HCT116 (cell line): Measurements from ENCODE around the gene MAT2B. TPM values are rescaled to one million over a fixed set of nuclear protein-coding genes. Genes with fewer than 3 reads are reported as not detected.

Experiments used
- ATAC-seq: fragments of 200-7000 bp; cut with Tn5 transposase; 2 replicates; pipeline ENCODE4 v1.9.1; 2020; ENCODE audit warnings: mild to moderate bottlenecking, moderate library complexity
- BruUV-seq: library from RNA; stranded (reverse); fragments of 400-500 nt; replicated peaks from 2 replicates; lab custom pipeline; 2021; lab: Mats Ljungman, UMichigan
- CTCF ChIA-PET: fragments of 300-600 bp; sonication (Branson Sonifier 250); formaldehyde crosslinking; loops from one replicate; lab custom pipeline; 2021; ENCODE audit warnings: antibody characterized with exemption; lab: Charles Lee
- POLR2A ChIA-PET: fragments of 300-600, 350-600 bp; sonication (Branson Sonifier 250); formaldehyde crosslinking; loops from one replicate; lab custom pipeline; 2021; ENCODE audit warnings: antibody characterized with exemption; lab: Charles Lee
- RAD21 ChIA-PET, 2 experiments: fragments of 300-600 bp; sonication (Branson Sonifier 250); formaldehyde crosslinking; loops; one replicate each; lab custom pipeline; 2023; ENCODE audit warnings: low total read pairs in 2 of 2; ENCODE audit not compliant: uncharacterized antibody in 2 of 2, unreplicated experiment in 2 of 2, low non-redundant PET in 1 of 2; lab: Charles Lee
- DNase-seq: peaks from one replicate; pipeline ENCODE4 v3.0.0-alpha.2; 2010; ENCODE audit warnings: low read depth, low spot score
- H2AFZ ChIP-seq: fragments of 200-600 bp; shearing (Covaris generic), sonication (generic); 2 replicates; pipeline ENCODE4 v1.6.1; 2017; ENCODE audit warnings: low read depth, mixed run types, mixed read lengths, antibody characterized with exemption, low read length; ENCODE audit not compliant: poor library complexity, severe bottlenecking
- H3K27ac ChIP-seq: 2 replicates; pipeline ENCODE4 v1.5.1; 2012; ENCODE audit warnings: low read depth, low read length
- H3K27me3 ChIP-seq: fragments of 200-600 bp; sonication (generic); 2 replicates; pipeline ENCODE4 v1.6.1; 2016; ENCODE audit warnings: mixed run types, low read length, mixed read lengths; ENCODE audit not compliant: insufficient read depth
- H3K36me3 ChIP-seq, 2 experiments: fragments of 200-500 bp in 1 of 2; fragments of 200-600 bp in 1 of 2; sonication (Bioruptor generic) in 1 of 2; sonication (generic) in 1 of 2; 2 replicates each; pipeline versions ENCODE4 v1.5.1 to v1.6.1; 2014 to 2016; ENCODE audit warnings: low read length in 2 of 2, inconsistent platforms in 1 of 2, mixed read lengths in 1 of 2, mixed run types in 1 of 2; ENCODE audit not compliant: insufficient read depth in 2 of 2, control insufficient read depth in 1 of 2
- H3K4me1 ChIP-seq, 2 experiments: fragments of 200-600 bp in 1 of 2; sonication (generic) in 1 of 2; 2 replicates each; pipeline versions ENCODE4 v1.5.1 to v1.6.1; 2012 to 2017; ENCODE audit warnings: low read length in 2 of 2, inconsistent platforms in 1 of 2, mild to moderate bottlenecking in 1 of 2, mixed read lengths in 1 of 2, mixed run types in 1 of 2, moderate library complexity in 1 of 2; ENCODE audit not compliant: insufficient read depth in 2 of 2, control insufficient read depth in 1 of 2
- H3K4me2 ChIP-seq: fragments of 200-600 bp; sonication (generic); 2 replicates; pipeline ENCODE4 v1.6.1; 2017; ENCODE audit warnings: mixed run types, low read length, mixed read lengths
- H3K4me3 ChIP-seq, 2 experiments: fragments of 200-600 bp in 1 of 2; sonication (generic) in 1 of 2; replicated peaks in 1 of 2; 2 replicates each; pipeline ENCODE4 v1.5.1; 2011 to 2016; ENCODE audit warnings: low read length in 2 of 2, control low read depth in 1 of 2, low read depth in 1 of 2, mild to moderate bottlenecking in 1 of 2, mixed read lengths in 1 of 2, mixed run types in 1 of 2
- H3K79me2 ChIP-seq: fragments of 200-600 bp; sonication (generic); 2 replicates; pipeline ENCODE4 v1.6.1; 2017; ENCODE audit warnings: mild to moderate bottlenecking, mixed run types, low read length, moderate library complexity, mixed read lengths; ENCODE audit not compliant: insufficient read depth
- H3K9ac ChIP-seq: fragments of 200-600 bp; sonication (generic); 2 replicates; pipeline ENCODE4 v1.6.1; 2016; ENCODE audit warnings: low read length, mixed read lengths
- H3K9me2 ChIP-seq: fragments of 200-600 bp; sonication (generic), shearing (Covaris generic); 2 replicates; pipeline ENCODE4 v1.6.1; 2017; ENCODE audit warnings: mixed run types, mild to moderate bottlenecking, moderate library complexity; ENCODE audit not compliant: insufficient read depth
- H3K9me3 ChIP-seq, 2 experiments: fragments of 200-500 bp in 1 of 2; fragments of 200-600 bp in 1 of 2; sonication (Bioruptor generic) in 1 of 2; sonication (generic) in 1 of 2; 2 replicates each; pipeline ENCODE4 v1.6.1; 2014 to 2017; ENCODE audit warnings: low read length in 2 of 2, mixed read lengths in 2 of 2, inconsistent platforms in 1 of 2, low read depth in 1 of 2, mild to moderate bottlenecking in 1 of 2, mixed run types in 1 of 2, moderate library complexity in 1 of 2; ENCODE audit not compliant: control insufficient read depth in 1 of 2, insufficient read depth in 1 of 2
- H4K20me1 ChIP-seq: fragments of 200-600 bp; sonication (generic), shearing (Covaris generic); 2 replicates; pipeline ENCODE4 v1.6.1; 2017; ENCODE audit warnings: mixed run types, mild to moderate bottlenecking, moderate library complexity; ENCODE audit not compliant: insufficient read depth
- CBX3 ChIP-seq: IDR thresholded peaks from 2 replicates; pipeline ENCODE4 v1.6.1; 2012; ENCODE audit warnings: low read depth
- CEBPB ChIP-seq: IDR thresholded peaks from 2 replicates; pipeline ENCODE4 v1.6.1; 2012; ENCODE audit warnings: low read depth
- EGR1 ChIP-seq: IDR thresholded peaks from 2 replicates; pipeline ENCODE4 v1.6.1; 2012; ENCODE audit warnings: low read depth
- ELF1 ChIP-seq: IDR thresholded peaks from 2 replicates; pipeline ENCODE4 v1.6.1; 2012; ENCODE audit warnings: low read depth, borderline replicate concordance
- EZH2 ChIP-seq: fragments of 200-600 bp; sonication (generic); IDR thresholded peaks from 2 replicates; pipeline ENCODE4 v1.6.1; 2017; ENCODE audit warnings: antibody characterized with exemption, mixed run types
- FOSL1 ChIP-seq: IDR thresholded peaks from 2 replicates; pipeline ENCODE4 v1.6.1; 2012; ENCODE audit warnings: low read depth
- JUND ChIP-seq: IDR thresholded peaks from 2 replicates; pipeline ENCODE4 v1.6.1; 2012
- POLR2A ChIP-seq: IDR thresholded peaks from 2 replicates; pipeline ENCODE4 v1.7.0; 2011; ENCODE audit warnings: borderline replicate concordance; ENCODE audit not compliant: insufficient read depth, insufficient read length; ENCODE audit errors: extremely low read depth
- POLR2AphosphoS5 ChIP-seq: IDR thresholded peaks from 2 replicates; pipeline ENCODE4 v1.6.1; 2011; ENCODE audit warnings: mild to moderate bottlenecking, low read depth, low read length, moderate library complexity
- RAD21 ChIP-seq: IDR thresholded peaks from 2 replicates; pipeline ENCODE4 v1.6.1; 2012; ENCODE audit warnings: low read depth, mild to moderate bottlenecking
- SIN3A ChIP-seq: IDR thresholded peaks from 2 replicates; pipeline ENCODE4 v1.6.1; 2012; ENCODE audit warnings: low read depth
- SP1 ChIP-seq: IDR thresholded peaks from 2 replicates; pipeline ENCODE4 v1.6.1; 2012; ENCODE audit warnings: low read depth
- SRF ChIP-seq: IDR thresholded peaks from 2 replicates; pipeline ENCODE4 v1.6.1; 2012; ENCODE audit warnings: low read depth
- TCF7L2 ChIP-seq: IDR thresholded peaks from 2 replicates; pipeline ENCODE4 v1.7.0; 2011; ENCODE audit warnings: borderline replicate concordance, inconsistent platforms; ENCODE audit not compliant: insufficient read depth, insufficient read length; ENCODE audit errors: extremely low read depth
- YY1 ChIP-seq: IDR thresholded peaks from 2 replicates; pipeline ENCODE4 v1.6.1; 2011; ENCODE audit warnings: low read length, low read depth, moderate library complexity, mild to moderate bottlenecking; ENCODE audit not compliant: insufficient replicate concordance; ENCODE audit errors: extremely low read depth
- ZNF274 ChIP-seq: fragments of 200-500 bp; sonication (Bioruptor generic); IDR thresholded peaks from 2 replicates; pipeline ENCODE4 v1.6.1; 2014; ENCODE audit warnings: mild to moderate bottlenecking, low read depth, low read length, inconsistent platforms
- intact Hi-C: fragments of 100-400 bp; cut with micrococcal nuclease; formaldehyde crosslinking; loops from 2 replicates; pipeline ENCODE4 v1.10.0; 2022
- total RNA-seq: library from RNA; stranded (reverse); gene quantifications from one replicate; pipeline ENCODE4 v1.2.1, GENCODE V29; 2021; ENCODE audit not compliant: unreplicated experiment
- TF ChIP-seq, protein P1 (sequence below): IDR thresholded peaks from 2 replicates; pipeline ENCODE4 v1.6.1; 2011; ENCODE audit warnings: mild to moderate bottlenecking, low read length, moderate library complexity; ENCODE audit not compliant: insufficient replicate concordance; ENCODE audit errors: extremely low read depth
- TF ChIP-seq, protein P2 (sequence below): IDR thresholded peaks from 2 replicates; pipeline ENCODE4 v1.6.1; 2012
- TF ChIP-seq, protein P3 (sequence below), 3 experiments: fragments of 200-600 bp in 1 of 3; sonication (generic) in 1 of 3; IDR thresholded peaks in 2 of 3; conservative IDR thresholded peaks in 1 of 3; 2 replicates each; pipeline ENCODE4 v1.5.1; 2012 to 2017; ENCODE audit warnings: low read depth in 2 of 3, low read length in 2 of 3, antibody characterized with exemption in 1 of 3, borderline replicate concordance in 1 of 3, control low read depth in 1 of 3, mild to moderate bottlenecking in 1 of 3, mixed read lengths in 1 of 3, mixed run types in 1 of 3, moderate library complexity in 1 of 3; ENCODE audit not compliant: insufficient read depth in 1 of 3

MAT2B gene
- total RNA-seq, 1 experiment from 2014 or later = 45.9 TPM

DNA sequence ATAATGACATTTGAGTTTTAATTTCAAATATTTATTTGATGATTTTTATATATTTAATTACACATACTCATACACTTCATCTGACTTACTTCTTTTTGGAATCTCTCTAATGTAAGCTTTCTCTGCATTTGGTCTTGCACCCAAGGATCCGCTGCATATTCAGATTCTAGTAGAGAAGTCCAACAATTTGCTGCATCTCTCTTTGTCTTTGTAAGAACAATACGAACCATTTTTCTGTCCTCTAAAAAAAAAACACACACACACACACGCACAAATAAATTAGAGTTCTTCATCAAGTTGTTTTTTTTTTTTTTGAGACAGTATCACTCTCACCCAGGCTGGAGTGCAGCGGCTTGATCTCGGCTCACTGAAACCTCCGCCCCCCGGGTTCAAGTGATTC lies 48.6 kb upstream of the MAT2B start:
- Histone ChIP-seq H3K79me2 (peaks cover 62% of the 10 kb centered on the region), H3K4me3 (no peak overlapping the region), H2AFZ (no peak overlapping the region), H3K9me3 (no peaks in the 10 kb centered on the region), H3K4me1 (peaks cover 3 to 13% of the 10 kb centered on the region in 2 experiments; a peak in 3 of 4 replicates), H3K9ac (no peak overlapping the region), H3K36me3 (peaks cover 15 to 23% of the 10 kb centered on the region in 2 experiments), H3K4me2 (no peak overlapping the region), H3K27me3 (no peaks in the 10 kb centered on the region), H3K27ac (no peak overlapping the region), H4K20me1 (no peaks in the 10 kb centered on the region), H3K9me2 (no peaks in the 10 kb centered on the region)
- ATAC-seq = no peak
- BruUV-seq = no TSS peak
- DNase-seq = no peak
- RAD21 ChIA-PET = no interaction called here
- CTCF ChIA-PET = no interaction called here
- TF ChIP-seq EZH2 (no peak), RAD21 (no peak), ELF1 (no peak), FOSL1 (no peak), CBX3 (no peak), TCF7L2 (no peak), EGR1 (no peak), JUND (no peak), CEBPB (no peak), POLR2A (no peak), SIN3A (no peak), SRF (no peak), ZNF274 (no peak), SP1 (no peak), YY1 (no peak), POLR2AphosphoS5 (no peak)
- TF ChIP-seq, protein P1, sequence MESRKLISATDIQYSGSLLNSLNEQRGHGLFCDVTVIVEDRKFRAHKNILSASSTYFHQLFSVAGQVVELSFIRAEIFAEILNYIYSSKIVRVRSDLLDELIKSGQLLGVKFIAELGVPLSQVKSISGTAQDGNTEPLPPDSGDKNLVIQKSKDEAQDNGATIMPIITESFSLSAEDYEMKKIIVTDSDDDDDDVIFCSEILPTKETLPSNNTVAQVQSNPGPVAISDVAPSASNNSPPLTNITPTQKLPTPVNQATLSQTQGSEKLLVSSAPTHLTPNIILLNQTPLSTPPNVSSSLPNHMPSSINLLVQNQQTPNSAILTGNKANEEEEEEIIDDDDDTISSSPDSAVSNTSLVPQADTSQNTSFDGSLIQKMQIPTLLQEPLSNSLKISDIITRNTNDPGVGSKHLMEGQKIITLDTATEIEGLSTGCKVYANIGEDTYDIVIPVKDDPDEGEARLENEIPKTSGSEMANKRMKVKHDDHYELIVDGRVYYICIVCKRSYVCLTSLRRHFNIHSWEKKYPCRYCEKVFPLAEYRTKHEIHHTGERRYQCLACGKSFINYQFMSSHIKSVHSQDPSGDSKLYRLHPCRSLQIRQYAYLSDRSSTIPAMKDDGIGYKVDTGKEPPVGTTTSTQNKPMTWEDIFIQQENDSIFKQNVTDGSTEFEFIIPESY = no peak
- TF ChIP-seq, protein P2, sequence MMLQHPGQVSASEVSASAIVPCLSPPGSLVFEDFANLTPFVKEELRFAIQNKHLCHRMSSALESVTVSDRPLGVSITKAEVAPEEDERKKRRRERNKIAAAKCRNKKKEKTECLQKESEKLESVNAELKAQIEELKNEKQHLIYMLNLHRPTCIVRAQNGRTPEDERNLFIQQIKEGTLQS = no peak
- TF ChIP-seq, protein P3, sequence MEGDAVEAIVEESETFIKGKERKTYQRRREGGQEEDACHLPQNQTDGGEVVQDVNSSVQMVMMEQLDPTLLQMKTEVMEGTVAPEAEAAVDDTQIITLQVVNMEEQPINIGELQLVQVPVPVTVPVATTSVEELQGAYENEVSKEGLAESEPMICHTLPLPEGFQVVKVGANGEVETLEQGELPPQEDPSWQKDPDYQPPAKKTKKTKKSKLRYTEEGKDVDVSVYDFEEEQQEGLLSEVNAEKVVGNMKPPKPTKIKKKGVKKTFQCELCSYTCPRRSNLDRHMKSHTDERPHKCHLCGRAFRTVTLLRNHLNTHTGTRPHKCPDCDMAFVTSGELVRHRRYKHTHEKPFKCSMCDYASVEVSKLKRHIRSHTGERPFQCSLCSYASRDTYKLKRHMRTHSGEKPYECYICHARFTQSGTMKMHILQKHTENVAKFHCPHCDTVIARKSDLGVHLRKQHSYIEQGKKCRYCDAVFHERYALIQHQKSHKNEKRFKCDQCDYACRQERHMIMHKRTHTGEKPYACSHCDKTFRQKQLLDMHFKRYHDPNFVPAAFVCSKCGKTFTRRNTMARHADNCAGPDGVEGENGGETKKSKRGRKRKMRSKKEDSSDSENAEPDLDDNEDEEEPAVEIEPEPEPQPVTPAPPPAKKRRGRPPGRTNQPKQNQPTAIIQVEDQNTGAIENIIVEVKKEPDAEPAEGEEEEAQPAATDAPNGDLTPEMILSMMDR (IDR thresholded peaks at IDR 0.05 in 2 of 3, conservative IDR thresholded peaks at IDR 0.05 in 1 of 3; ENCODE audit: borderline replicate concordance in 1 of 3, insufficient read depth in 1 of 3, low read depth in 2 of 3, low read length in 2 of 3) = no peak
- intact Hi-C loops = no loop called here
- POLR2A ChIA-PET = interaction anchor here (5.0 kb wide), 1 partner anchor 18 kb away, joined by 34 read pairs; the partner anchor contains the start of gene CCNG1
